HFFc6 (cell line): ENCODE results near the gene THADA. TPM values are rescaled to one million over a fixed set of nuclear protein-coding genes. Genes with fewer than 3 reads are reported as not detected.

ENCODE experiments used
- DNase-seq: peaks from one replicate; pipeline ENCODE4 v3.0.0-alpha.2; 2018
- H3K27ac Mint-ChIP-seq: 2 replicates; pipeline ENCODE4 v1.8.0; 2020; ENCODE audit warnings: mild to moderate bottlenecking, mixed read lengths
- H3K27me3 Mint-ChIP-seq: 2 replicates; pipeline ENCODE4 v1.8.0; 2021; ENCODE audit warnings: mild to moderate bottlenecking, moderate library complexity, mixed read lengths; ENCODE audit not compliant: insufficient read depth
- H3K36me3 Mint-ChIP-seq: 2 replicates; pipeline ENCODE4 v1.8.0; 2021; ENCODE audit warnings: low read depth, mixed read lengths
- H3K4me1 Mint-ChIP-seq: 2 replicates; pipeline ENCODE4 v1.8.0; 2020; ENCODE audit warnings: low read depth, mixed read lengths
- H3K4me3 Mint-ChIP-seq: 2 replicates; pipeline ENCODE4 v1.8.0; 2020; ENCODE audit warnings: mild to moderate bottlenecking, moderate library complexity, mixed read lengths
- H3K9me3 Mint-ChIP-seq: 2 replicates; pipeline ENCODE4 v1.8.0; 2020; ENCODE audit warnings: mild to moderate bottlenecking, mixed read lengths
- CTCF ChIP-seq: fragments of 200-600 bp; sonication (generic); IDR thresholded peaks from 2 replicates; pipeline ENCODE4 v1.5.0; 2021; ENCODE audit warnings: antibody characterized with exemption, mild to moderate bottlenecking
- total RNA-seq, 6 experiments: library from RNA; stranded (reverse); fragmentation: NEBNext Ultra II Directional; extraction: Animal tissue kit (Norgen Biotek cat#: 25700); gene quantifications; 2 replicates in 1 of 6; 3 replicates in 5 of 6; pipeline ENCODE4 v1.2.3, GENCODE V29; 2021

The THADA gene
- total RNA-seq, 6 experiments from 2014 or later, result 14.3 to 20.5 (median 17.3) TPM

GRCh38 chr2:43346602-43347567 lies 249.0 kb downstream of the THADA start:
- Mint-ChIP-seq H3K4me1 (peaks cover 50% of the 10 kb centered on the region), H3K4me3 (no peak overlapping the region), H3K27ac (no peak overlapping the region), H3K36me3 (no peaks in the 10 kb centered on the region; the same call in 1 of the 2 replicates), H3K9me3 (no peaks in the 10 kb centered on the region), H3K27me3 (no peaks in the 10 kb centered on the region)
- no peak for DNase-seq
- TF ChIP-seq CTCF, result no peak

- no peak overlapping the region for H3K4me3 Mint-ChIP-seq
- DNase-seq, result no peak
- TF ChIP-seq CTCF, result no peak
- no peaks in the 10 kb centered on the region for H3K9me3 Mint-ChIP-seq
- H3K36me3 Mint-ChIP-seq, result no peaks in the 10 kb centered on the region; the same call in 1 of the 2 replicates
- H3K27ac Mint-ChIP-seq, result no peak overlapping the region
- no peaks in the 10 kb centered on the region for H3K27me3 Mint-ChIP-seq
- H3K4me1 Mint-ChIP-seq, result peaks cover 60% of the 10 kb centered on the region
These were observed 250.0 kb downstream of the THADA start for GRCh38 chr2:43345872-43346271.

- Mint-ChIP-seq H3K27me3 (no peaks in the 10 kb centered on the region), H3K4me3 (no peak overlapping the region), H3K27ac (no peak overlapping the region), H3K4me1 (peaks cover 65% of the 10 kb centered on the region), H3K36me3 (no peaks in the 10 kb centered on the region; the same call in 1 of the 2 replicates), H3K9me3 (no peaks in the 10 kb centered on the region)
- TF ChIP-seq CTCF, result no peak
- no peak for DNase-seq
These were observed 250.4 kb downstream of the THADA start for GRCh38 chr2:43345391-43345813.

GRCh38 chr2:43344868-43345373 lies 250.9 kb downstream of the THADA start:
- no peak overlapping the region for H3K4me3 Mint-ChIP-seq
- H3K27me3 Mint-ChIP-seq, result no peaks in the 10 kb centered on the region
- DNase-seq, result no peak
- H3K9me3 Mint-ChIP-seq, result no peaks in the 10 kb centered on the region
- TF ChIP-seq CTCF, result no peak
- H3K4me1 Mint-ChIP-seq, result peaks cover 65% of the 10 kb centered on the region
- no peaks in the 10 kb centered on the region; the same call in 1 of the 2 replicates for H3K36me3 Mint-ChIP-seq
- no peak overlapping the region for H3K27ac Mint-ChIP-seq

GRCh38 chr2:43343573-43344304 lies 252.1 kb downstream of the THADA start:
- Mint-ChIP-seq H3K36me3 (no peaks in the 10 kb centered on the region; the same call in 1 of the 2 replicates), H3K4me1 (peaks cover 60% of the 10 kb centered on the region), H3K4me3 (peak overlapping the region; percentile 10), H3K27me3 (no peaks in the 10 kb centered on the region), H3K27ac (0 out of 2 replicates have a peak overlapping the region, but pooled peaks have one; percentile 7), H3K9me3 (no peaks in the 10 kb centered on the region)
- peak; percentile 79 for DNase-seq
- TF ChIP-seq CTCF, result no peak
